ENCODE results near the gene POU2AF3. TPM values are rescaled to one million over a fixed set of nuclear protein-coding genes. Genes with fewer than 3 reads are reported as not detected.
A peak's percentile ranks its signal among the peaks of the same experiment; 100 is the strongest.

The POU2AF3 gene
- total RNA-seq, 1 experiment from 2014 or later: 2.7 TPM

GRCh38 chr11:111352231-111352746 is 53.9 kb downstream of the POU2AF3 start (continued):
- TF ChIP-seq FOXP4 (CRISPR knock-in tag; IDR thresholded peaks at IDR 0.05) (no peak), CBFB (CRISPR knock-in tag; IDR thresholded peaks at IDR 0.05; ENCODE audit: low read depth) (no peak), TEAD4 (CRISPR knock-in tag; IDR thresholded peaks at IDR 0.05) (no peak)

GRCh38 chr11:111352935-111353710 is 54.8 kb downstream of the POU2AF3 start:
- ChIA-PET POLR2A (no interaction called here), CTCF (no interaction called here)
- H3K27ac Mint-ChIP-seq: no peak overlapping the region
- no peaks in the 10 kb centered on the region for H3K9me3 Mint-ChIP-seq
- no peaks in the 10 kb centered on the region for H3K4me1 Mint-ChIP-seq
- DNase-seq (ENCODE audit: low spot score) (no peak), ATAC-seq (peak; percentile 41; the same call in 1 of the 2 replicates)
- H3K36me3 Mint-ChIP-seq: no peaks in the 10 kb centered on the region
- H3K27me3 Mint-ChIP-seq (ENCODE audit: low read depth): no peaks in the 10 kb centered on the region; the same call in 1 of the 2 replicates
- TF ChIP-seq ELF4 (CRISPR knock-in tag; IDR thresholded peaks at IDR 0.05; ENCODE audit: low read depth): no peak
- TF ChIP-seq SMAD3 (CRISPR knock-in tag; IDR thresholded peaks at IDR 0.05; ENCODE audit: borderline replicate concordance): no peak
- no peak for TF ChIP-seq ZNF138 (CRISPR knock-in tag; conservative IDR thresholded peaks at IDR 0.05)
- no peak for TF ChIP-seq NR1H2 (CRISPR knock-in tag; IDR thresholded peaks at IDR 0.05)
- TF ChIP-seq ARID4B (CRISPR knock-in tag; IDR thresholded peaks at IDR 0.05; ENCODE audit: borderline replicate concordance): no peak
- TF ChIP-seq NFE2L1 (CRISPR knock-in tag; IDR thresholded peaks at IDR 0.05): no peak
- no peak for TF ChIP-seq SP1 (CRISPR knock-in tag; conservative IDR thresholded peaks at IDR 0.05)
- TF ChIP-seq E2F5 (CRISPR knock-in tag; IDR thresholded peaks at IDR 0.05): no peak
- no peak for TF ChIP-seq STAT6 (CRISPR knock-in tag; conservative IDR thresholded peaks at IDR 0.05; ENCODE audit: low read depth)
- TF ChIP-seq ZNF425 (CRISPR knock-in tag; conservative IDR thresholded peaks at IDR 0.05): no peak
- H3K4me3 Mint-ChIP-seq: no peak overlapping the region

All from WTC11 (cell line).